GM19463 (cell line): Measurements from ENCODE around the gene RAD1.

Experiments used
- ATAC-seq: cut with Tn5 transposase; IDR thresholded peaks from one replicate; pipeline ENCODE4 v1.9.1; 2021; ENCODE audit warnings: mild to moderate bottlenecking, moderate library complexity; ENCODE audit not compliant: unreplicated experiment

The RAD1 gene

GRCh38 chr5:34916518-34916917 is 1.2 kb upstream of the RAD1 start:
- ATAC-seq = no peak

- peak; percentile 5 for ATAC-seq
Observed at GRCh38 chr5:34915856-34916192, 520 bp upstream of the RAD1 start.

GRCh38 chr5:34914671-34915138 is 599 bp downstream of the RAD1 start:
- peak; percentile 6 for ATAC-seq

GRCh38 chr5:34913072-34913471 is 2.2 kb downstream of the RAD1 start:
- ATAC-seq = no peak

- ATAC-seq = no peak
Observed at GRCh38 chr5:34905564-34905963, 9.7 kb downstream of the RAD1 start.

GRCh38 chr5:34903260-34903659 is 12.0 kb downstream of the RAD1 start:
- ATAC-seq = no peak

- ATAC-seq = no peak
Observed at GRCh38 chr5:34900652-34901051, 14.7 kb downstream of the RAD1 start.

- no peak for ATAC-seq
Observed at GRCh38 chr5:34899066-34899465, 16.2 kb downstream of the RAD1 start.

GRCh38 chr5:34898258-34898895 is 16.9 kb downstream of the RAD1 start:
- peak; percentile 81 for ATAC-seq

GRCh38 chr5:34897646-34898045 is 17.7 kb downstream of the RAD1 start:
- no peak for ATAC-seq

- no peak for ATAC-seq
Observed at GRCh38 chr5:34895641-34896419, 19.5 kb downstream of the RAD1 start.

- ATAC-seq = no peak
Observed at GRCh38 chr5:34894716-34895115, 20.6 kb downstream of the RAD1 start.

- no peak for ATAC-seq
Observed at GRCh38 chr5:34892414-34892813, 22.9 kb downstream of the RAD1 start.

- ATAC-seq = no peak
Observed at GRCh38 chr5:34891981-34892380, 23.3 kb downstream of the RAD1 start.

- no peak for ATAC-seq
Observed at GRCh38 chr5:34889394-34889793, 25.9 kb downstream of the RAD1 start.

GRCh38 chr5:34886392-34887119 is 28.7 kb downstream of the RAD1 start:
- no peak for ATAC-seq

- no peak for ATAC-seq
Observed at GRCh38 chr5:34881246-34881645, 34.1 kb downstream of the RAD1 start.

GRCh38 chr5:34876275-34876674 is 39.0 kb downstream of the RAD1 start:
- ATAC-seq = no peak

- no peak for ATAC-seq
Observed at GRCh38 chr5:34870382-34870781, 44.9 kb downstream of the RAD1 start.

GRCh38 chr5:34869256-34869655 is 46.0 kb downstream of the RAD1 start:
- ATAC-seq = no peak

- no peak for ATAC-seq
Observed at GRCh38 chr5:34868791-34869190, 46.5 kb downstream of the RAD1 start.

GRCh38 chr5:34867660-34868059 is 47.6 kb downstream of the RAD1 start:
- ATAC-seq = no peak
